Right lobe of liver (tissue), 4 donors: ENCODE data around the gene SWAP70.

Source experiments
- POLR2A ChIP-seq: fragments of 450-650 bp; IDR thresholded peaks from one replicate; pipeline ENCODE4 v1.6.1; 2017; ENCODE audit warnings: antibody characterized with exemption, mild to moderate bottlenecking
- TF ChIP-seq, protein P1 (sequence below), 4 donors: fragments of 200-600 bp in 3 of 4; fragments of 450-650 bp in 1 of 4; IDR thresholded peaks; one replicate each; pipeline versions ENCODE4 v1.5.1 to v1.8.0; 2016 to 2022; ENCODE audit warnings: antibody characterized with exemption in 4 of 4, mild to moderate bottlenecking in 2 of 4
- donor health status: DM: no; HTN: no; CAD: no.
- donor health status: DM: no; HTN: no; CAD: no.
- donor health status: DM: no; HTN: yes; CAD: no.

DNA sequence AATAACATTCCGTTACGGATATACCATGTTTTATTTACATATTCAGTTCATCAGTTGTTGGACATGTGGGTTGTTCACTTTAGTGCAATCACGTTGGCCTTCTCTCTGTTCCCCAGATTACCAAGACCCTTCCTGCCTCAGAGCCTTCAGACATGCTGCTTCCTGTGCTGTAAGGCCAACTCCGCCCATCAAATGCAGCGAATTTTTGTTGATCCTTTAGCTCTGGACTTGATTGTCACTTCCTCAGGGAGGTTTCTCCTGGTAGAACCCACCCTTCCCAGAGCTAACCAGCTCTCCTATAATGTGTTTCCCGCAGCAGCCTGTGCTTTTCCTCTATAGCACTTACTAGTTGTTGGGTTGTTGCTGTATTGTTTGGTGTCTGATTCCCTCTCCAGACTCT, 39.4 kb downstream of the SWAP70 start:
- TF ChIP-seq POLR2A, result no peak
- TF ChIP-seq, protein P1, sequence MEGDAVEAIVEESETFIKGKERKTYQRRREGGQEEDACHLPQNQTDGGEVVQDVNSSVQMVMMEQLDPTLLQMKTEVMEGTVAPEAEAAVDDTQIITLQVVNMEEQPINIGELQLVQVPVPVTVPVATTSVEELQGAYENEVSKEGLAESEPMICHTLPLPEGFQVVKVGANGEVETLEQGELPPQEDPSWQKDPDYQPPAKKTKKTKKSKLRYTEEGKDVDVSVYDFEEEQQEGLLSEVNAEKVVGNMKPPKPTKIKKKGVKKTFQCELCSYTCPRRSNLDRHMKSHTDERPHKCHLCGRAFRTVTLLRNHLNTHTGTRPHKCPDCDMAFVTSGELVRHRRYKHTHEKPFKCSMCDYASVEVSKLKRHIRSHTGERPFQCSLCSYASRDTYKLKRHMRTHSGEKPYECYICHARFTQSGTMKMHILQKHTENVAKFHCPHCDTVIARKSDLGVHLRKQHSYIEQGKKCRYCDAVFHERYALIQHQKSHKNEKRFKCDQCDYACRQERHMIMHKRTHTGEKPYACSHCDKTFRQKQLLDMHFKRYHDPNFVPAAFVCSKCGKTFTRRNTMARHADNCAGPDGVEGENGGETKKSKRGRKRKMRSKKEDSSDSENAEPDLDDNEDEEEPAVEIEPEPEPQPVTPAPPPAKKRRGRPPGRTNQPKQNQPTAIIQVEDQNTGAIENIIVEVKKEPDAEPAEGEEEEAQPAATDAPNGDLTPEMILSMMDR (IDR thresholded peaks at IDR 0.05), result no peak
